Stimulated activated CD8-positive, alpha-beta memory T cell treated with anti-CD3 and anti-CD28 coated beads, Interleukin-7, amount 100 ng/mL, for 4 hours (primary cell): ENCODE results near the gene ZNRF2.
A peak's percentile ranks its signal among the peaks of the same experiment; 100 is the strongest.
"Not testable (repeated sequence)": the region's sequence is repeated elsewhere in the genome, so short reads cannot be mapped to it uniquely, and the experiment has no call there.

ENCODE experiments used
- DNase-seq, 2 donors: peaks; one replicate each; pipeline ENCODE4 v3.0.0-alpha.2; 2020; ENCODE audit warnings: low read depth in 2 of 2

The ZNRF2 gene

DNA sequence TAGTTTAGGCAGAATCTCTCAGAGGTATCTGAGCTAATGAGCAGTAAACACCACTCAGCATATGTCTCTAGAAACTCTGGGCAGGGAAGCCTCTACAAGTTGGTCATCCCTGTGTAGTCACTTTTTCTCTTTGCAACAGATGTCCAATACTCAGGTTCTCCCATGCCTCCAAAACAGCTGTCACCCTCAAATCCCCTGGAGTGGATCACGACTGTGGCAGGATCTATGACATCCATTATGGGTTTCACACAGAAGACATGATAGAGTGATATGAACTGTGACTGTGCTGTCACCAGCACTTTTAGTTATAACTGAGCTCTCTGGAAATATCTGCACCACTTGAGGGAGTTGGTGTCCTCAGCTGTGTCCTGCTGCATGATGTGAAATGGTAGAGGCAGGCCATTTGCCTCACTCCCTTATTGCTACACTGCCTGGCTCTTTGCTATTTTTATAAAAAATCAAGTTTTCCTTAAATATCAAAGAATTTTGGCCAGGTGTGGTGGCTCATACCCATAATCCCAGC is 24.1 kb upstream of the ZNRF2 start:
- DNase-seq = no peak

DNA sequence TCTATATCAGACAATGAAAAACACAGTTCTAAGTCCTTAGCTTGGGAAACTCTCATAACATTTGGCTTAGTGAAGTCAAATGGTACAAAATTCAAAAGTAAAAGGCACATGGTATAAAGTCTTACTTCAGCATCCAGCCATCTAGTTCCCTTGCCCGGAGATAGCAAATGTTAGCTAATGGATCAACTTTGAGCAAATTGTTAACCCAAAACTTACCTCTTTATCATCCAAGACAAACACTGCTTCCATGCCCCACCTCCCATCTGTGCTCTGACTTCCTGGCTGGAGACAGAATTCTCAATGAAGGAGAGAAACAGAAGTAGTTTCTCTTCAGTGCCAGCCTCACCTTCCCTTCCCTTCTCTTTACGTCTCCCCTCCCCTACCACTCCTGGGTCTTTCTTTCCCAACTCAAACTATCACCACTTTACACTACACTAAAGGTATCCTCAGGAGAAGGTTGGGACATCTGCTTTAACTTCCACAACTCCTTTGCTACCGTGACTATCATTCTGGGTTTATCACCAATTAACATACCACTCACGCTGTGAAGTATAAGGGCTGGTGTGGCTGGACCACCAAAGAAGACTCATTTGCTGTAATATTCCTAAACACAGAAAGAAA is 21.2 kb upstream of the ZNRF2 start:
- no peak for DNase-seq

DNA sequence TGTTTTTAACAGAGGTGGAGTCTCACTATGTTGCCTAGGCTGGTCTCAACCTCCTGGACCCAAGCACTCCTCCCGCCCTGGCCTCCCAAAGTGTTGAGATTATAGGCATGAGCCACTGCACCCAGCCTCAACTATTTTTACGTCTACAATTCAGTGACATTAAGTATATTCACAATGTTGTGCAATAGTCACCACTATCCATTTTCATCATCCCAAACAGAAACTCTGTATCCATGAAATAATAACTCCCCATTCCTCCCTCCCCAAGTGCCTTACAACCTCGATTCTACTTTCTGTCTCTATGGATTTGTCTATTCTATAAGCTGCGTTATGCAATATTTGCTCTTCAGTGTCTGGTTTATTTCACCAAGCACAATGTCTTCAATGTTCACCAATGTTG is 20.3 kb upstream of the ZNRF2 start:
- DNase-seq = no peak

DNA sequence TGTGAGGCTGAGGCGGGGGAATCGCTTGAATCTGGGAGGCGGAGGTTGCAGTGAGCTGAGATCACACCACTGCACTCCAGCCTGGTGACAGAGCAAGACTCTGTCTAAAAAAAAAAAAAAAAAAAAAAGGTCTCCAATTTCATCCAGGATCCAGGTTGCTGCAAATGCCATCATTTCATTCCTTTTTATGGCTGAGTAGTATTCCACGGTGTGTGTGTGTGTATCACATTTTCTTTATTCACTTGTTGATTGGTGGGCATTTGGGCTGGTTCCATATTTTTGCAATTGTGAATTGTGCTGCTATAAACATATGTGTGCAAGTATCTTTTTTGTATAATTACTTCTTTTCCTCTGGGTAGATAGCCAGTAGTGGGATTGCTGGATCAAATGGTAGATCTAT is 19.2 kb upstream of the ZNRF2 start:
- DNase-seq = not testable (repeated sequence)

DNA sequence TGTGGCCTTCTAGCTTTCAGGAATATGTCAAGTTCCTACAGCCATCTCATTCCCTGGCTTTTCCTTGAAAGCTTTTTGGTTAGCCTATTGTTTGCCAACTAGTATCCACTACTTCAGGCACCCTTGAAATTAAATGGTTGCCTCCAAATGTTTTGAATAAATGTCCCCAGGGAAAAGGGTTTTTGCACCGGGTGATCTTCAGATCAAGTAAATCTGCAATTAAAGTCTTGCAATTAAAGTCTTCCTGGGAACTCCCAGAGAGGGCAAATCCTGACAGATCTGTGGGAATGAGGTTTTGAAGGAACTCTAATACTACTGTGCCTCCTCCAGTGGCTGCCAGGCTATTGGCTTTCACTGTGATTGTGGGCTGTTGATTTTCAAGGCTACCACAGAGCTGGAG is 17.7 kb upstream of the ZNRF2 start:
- DNase-seq = no peak

DNA sequence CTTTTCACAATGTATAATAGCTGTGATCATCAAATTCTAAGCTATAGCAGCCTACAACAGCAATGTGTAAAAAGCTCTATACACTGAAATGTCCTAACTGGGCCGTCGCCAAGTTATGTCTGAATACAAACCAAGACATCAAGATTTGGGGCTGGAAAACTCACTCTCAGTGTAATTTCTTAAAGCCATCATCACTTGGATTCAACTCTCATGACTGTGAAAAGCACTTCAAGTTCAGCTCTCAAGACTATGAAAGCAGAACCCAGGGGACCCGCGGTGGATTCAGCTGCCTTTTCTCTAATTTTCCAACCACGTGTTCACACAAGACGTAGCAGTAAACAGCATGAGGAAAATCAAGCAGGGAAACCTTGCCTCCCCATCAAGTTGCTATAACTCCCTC is 15.8 kb upstream of the ZNRF2 start:
- no peak for DNase-seq

DNA sequence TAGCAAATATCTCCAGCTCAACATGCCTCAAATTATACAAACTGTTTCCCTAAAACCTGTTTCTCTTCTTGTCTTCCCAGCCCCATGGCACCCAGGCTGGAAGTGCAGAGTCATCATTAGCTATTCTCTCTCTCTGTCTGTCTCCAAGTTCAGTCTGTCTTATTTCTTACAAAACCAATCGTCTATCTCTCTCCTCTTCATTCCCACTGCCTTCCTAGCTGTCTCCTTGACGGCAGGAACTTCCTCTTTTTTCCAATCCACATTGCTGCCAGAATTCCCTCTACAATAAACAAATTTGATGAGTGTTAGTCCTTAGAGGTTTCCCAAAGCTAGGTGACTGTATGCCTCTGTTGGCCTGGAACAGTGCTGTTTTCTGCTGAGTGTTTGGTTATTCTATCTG is 14.9 kb upstream of the ZNRF2 start:
- no peak for DNase-seq

DNA sequence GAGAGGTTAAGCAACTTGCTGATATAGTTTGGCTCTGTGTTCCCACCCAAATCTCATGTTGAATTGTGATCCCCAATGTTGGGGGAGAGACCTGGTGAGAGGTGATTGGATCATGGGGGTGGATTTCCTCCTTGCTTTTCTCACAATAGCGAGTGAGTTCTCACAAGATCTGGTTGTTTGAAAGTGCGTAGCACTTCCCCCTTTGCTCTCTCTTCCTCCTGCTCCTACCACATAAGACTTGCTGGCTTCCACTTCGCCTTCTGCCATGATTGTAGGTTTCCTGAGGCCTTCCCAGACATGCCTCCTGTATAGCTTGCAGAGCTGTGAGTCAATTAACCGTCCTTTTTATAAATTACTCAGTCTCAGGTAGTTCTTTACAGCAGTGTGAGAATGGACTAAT is 13.5 kb upstream of the ZNRF2 start:
- DNase-seq = no peak

DNA sequence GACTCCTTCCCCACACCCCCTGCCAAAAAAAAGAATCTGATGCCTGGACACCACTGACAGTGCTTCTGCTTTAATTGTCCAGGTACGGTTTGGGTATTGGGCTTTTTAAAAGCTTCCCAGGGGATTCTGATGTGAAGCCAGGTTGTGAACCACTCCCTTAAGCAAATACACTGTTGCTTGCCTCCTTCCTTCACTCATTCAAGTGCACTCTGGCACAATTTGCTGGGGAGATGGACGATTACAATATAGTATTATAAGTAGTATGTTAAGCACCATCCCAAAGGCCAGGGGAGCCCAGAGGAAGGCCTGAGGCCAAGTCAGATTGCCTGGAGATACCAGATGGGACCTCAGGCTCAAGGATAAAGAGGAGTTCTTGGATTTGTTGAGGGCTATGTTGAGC is 12.3 kb upstream of the ZNRF2 start:
- DNase-seq = no peak

DNA sequence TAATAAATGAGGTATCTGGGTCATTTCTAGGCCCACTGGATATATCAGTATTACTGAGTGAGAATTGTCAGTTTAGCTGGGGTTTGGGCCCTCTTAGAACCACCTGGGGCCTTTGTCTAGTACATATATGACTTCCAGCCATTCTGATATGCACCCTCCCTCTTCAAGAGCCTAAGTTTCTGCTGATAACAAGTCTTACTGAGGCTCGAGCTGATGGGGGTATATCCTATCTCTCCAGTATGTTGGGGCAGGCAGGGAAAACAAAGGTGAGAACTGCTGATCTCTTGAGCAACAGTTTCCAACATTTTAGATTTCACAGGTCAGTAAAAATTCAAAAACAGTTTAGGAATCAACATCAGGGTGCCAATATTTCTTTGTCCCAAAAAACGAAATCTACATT is 10.8 kb upstream of the ZNRF2 start:
- DNase-seq = no peak

DNA sequence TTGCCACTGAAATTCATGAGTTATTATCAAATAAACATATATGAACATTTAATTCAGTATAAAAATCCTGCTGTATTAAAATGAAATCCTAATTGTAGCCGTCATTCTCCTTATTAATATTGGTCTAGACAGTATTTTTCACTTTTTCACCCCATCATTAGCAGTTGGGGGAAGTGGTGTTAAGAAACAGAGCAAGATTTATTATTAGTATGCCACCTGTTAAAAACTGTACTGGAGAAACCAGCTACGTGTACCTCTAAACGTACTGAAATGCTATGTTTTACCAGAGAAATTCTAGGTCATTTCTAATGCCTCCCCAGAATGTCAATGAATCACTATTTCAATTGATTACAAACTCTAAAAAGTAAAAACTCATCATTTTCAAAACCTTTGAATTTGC is 9.8 kb upstream of the ZNRF2 start:
- DNase-seq = no peak

DNA sequence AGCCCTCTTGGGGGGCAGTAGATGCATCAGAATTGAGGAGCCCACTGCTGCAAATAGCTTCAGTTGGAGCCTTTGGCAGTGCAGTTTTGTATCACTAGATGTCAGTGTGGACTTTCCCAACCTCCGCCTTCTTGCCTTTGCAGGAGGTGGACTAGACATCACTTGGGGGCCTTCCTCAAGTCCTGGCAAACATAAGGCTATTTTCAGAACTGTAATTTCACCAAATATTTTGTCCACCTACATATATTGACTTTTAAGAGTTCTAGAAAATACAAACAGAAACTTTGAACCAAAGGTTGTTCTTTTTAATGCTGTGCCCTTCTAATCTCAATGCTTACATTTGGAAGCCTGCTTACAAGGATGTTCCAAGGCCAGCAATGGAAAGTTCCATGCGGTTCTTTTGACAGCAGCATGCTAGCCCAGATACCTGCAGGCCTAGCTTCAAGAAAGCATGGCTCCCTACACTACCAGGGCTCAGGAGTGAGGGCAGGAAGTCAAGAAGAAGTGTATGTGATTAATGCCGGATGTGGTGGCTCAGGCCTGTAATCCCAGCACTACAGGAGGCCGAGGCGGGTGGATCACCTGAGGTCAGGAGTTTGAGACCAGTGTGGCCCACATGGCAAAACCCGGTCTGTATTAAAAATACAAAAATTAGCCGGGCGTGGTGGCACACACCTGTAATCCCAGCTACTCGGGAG is 8.0 kb upstream of the ZNRF2 start:
- peak; percentile 8 to 25 for DNase-seq

DNA sequence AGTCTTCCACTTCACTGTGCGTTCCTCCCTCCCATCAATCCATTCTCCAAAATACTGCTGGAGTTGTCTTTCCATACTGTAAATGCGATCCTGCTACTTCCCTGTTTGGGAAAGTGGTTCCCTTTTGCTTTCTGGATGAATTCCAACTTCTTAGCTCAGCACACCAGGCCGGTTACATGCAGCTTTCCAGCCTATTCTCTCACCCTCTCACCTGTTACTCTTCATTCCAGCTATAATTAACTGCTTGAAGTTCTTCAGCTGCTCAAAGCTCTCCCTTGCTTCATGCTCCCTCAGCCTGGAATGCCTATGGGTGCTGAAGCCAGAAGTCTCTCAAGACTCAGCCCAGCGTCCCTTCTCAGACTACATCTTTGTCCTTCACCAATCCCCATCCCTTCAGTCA is 6.0 kb upstream of the ZNRF2 start:
- no peak for DNase-seq

DNA sequence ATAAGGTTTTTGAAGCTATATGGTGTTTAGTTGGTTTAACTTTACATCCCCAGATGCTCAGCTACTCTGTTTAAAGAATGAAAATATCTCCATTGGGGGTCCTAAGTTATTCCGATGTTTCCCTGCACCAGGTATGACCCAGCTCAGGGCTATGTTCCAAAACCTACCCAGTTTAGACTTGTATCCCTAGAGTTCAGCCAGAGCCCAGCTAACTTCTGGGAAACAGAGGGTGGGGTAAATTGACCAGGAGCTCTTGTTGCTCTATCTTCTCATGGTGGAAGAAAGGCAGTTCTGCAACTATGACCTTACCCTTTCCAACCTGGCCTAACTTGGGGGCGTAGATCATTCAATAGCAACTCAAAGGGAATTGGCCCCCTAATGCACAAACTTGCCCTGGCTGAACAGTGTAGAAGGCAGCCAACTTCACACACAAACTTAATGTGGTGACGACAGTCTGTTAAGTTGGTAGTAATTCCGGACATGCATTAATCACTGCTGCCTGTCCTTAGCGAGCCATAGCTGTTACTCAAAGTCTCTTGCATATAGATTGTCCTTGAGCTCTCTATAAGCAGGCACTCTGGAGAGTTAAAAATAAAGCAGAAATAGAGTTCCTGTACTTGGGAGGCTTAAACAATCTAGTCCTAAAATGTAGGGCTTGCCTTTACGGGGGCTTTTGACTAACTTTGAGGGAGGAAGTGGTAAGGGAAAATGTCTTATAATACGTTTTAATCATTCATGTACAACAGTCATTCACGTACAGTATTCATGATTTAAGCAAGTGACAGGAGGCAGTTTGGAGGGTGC is 5.3 kb upstream of the ZNRF2 start:
- DNase-seq = no peak

DNA sequence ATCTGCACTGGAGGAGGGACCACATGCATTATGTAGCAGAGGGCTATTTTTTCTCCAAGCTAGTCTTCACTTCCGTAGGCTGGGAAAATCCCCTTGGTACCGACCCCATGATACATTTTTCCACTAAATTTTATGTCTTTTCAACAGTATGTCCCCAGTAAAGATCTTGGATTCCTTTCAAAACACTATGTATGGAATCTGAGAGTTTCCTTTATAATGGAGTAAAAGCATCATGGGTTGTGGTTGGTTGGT is 4.8 kb upstream of the ZNRF2 start:
- no peak for DNase-seq

DNA sequence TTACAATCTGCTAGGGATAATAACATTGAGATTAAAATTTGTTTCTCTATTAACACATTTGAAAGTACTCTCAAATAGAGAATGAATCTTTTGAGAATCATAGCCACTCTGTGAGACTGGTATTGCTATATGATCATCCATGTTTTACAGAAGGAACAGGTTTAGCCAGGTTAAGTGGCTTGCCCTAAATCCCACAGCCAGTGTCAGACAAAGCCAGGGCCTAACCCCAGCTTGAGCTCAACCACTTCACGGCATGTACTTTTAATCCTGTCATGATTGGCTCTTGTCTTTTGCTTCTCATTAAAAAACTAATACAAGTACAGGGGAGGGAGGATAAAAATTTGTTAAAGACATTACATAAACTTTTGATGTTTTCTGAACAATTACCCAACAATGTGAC is 3.8 kb upstream of the ZNRF2 start:
- no peak for DNase-seq

DNA sequence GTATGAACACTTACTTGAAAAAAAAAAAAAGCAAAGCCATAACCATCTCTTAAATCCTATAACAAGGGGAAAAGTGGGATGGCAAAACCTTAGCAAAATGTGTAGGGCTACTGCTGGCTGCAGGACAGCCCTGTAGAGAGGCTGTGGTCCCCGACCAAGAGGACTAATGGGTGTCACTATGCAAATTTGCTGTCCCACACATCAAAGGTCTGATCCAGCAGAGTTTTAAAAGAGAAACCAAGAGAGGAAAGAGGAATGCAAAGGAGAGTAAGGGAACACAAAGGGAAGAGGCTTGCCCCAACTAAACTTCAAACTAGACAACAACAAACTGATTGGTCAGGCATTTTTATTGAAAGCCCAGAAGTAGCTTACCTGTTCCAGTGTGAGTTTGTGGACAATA is 3.1 kb upstream of the ZNRF2 start:
- DNase-seq = no peak

DNA sequence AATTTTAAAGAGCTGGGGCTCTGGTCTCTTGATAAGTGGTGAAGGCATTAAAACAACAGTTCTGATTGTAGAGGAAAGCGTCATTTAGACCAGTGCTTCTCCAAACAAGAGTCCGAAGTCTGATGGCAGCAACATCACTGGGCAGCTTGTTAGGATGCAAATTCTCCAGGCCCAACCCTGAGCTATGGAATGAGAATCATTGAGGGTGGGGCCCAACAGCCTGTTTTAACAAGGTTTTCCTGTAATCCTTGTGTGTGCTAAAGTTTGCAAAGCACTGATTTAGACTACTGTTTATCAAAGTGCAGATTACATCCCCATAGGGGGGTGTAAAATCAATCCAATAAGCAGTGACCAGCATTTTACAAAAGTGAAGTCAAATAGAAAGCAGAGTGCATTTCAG is 2.6 kb upstream of the ZNRF2 start:
- no peak for DNase-seq

DNA sequence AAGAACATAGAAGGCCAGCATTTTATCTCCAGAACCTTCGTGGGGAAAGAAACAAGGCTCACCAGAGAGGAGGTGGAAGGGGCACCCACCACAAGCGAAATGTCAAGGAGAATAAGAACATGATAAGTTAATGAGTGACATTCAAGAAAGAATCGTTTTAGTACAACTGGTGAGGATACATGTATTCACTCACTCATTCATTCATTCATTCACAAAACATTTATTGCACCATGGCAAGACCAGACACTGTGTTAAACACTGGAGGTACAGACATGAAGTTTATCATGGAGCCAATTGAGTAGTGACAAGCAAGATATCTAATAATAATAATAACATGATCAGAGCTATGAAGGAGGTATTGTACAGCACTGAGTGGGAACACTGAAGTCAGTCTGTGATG is 1.7 kb upstream of the ZNRF2 start:
- DNase-seq = no peak

DNA sequence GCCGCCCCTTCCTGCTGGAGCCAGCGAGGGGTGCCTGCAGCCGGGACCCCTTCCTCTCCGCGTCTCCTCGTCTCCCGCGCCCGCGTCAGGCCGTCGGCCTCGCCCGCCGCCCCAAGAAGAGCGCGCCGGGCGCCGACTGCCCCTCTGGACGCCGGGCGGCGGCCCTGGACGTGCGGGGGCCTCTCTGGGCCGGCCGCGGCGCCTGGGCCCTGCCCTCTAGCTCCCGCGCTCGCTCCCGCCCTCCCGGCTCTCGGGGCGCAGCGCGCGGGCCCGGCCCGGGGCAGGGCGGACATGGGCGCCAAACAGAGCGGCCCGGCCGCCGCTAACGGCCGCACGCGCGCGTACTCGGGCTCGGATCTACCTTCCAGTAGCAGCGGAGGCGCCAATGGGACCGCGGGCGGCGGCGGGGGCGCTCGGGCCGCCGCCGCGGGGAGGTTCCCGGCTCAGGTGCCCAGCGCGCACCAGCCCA is 704 bp downstream of the ZNRF2 start:
- DNase-seq = peak in 1 of 2 donors; percentile 47

DNA sequence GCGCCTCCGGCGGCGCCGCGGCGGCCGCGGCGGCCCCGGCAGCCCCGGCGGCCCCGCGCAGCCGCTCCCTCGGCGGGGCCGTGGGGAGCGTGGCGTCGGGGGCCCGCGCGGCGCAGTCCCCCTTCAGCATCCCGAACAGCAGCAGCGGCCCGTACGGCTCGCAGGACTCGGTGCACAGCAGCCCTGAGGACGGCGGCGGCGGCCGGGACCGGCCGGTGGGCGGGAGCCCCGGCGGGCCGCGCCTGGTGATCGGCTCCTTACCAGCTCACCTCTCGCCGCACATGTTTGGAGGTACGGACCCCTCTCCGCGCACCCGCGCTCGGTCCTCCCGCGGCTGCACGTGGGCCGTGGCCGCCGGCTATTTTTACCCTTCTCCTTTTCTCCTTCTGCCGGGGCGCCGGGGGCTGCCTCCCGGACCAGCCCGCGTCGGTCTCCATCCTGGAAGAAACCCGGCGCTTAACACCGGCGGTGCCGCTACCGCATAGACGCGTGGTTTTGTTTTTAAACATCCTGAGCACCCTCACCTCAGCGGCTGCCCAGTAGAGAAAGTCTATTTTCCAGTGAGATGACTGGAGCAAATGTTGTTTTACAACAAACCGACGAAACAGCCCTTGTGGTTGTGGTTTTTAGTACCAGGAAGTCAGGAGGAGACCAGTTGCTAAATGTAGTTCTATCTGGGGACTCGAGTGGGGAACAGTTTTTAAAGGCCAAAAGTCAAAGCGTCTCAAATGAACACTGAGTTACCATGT is 1.3 kb downstream of the ZNRF2 start:
- peak; percentile 33 to 34 for DNase-seq

DNA sequence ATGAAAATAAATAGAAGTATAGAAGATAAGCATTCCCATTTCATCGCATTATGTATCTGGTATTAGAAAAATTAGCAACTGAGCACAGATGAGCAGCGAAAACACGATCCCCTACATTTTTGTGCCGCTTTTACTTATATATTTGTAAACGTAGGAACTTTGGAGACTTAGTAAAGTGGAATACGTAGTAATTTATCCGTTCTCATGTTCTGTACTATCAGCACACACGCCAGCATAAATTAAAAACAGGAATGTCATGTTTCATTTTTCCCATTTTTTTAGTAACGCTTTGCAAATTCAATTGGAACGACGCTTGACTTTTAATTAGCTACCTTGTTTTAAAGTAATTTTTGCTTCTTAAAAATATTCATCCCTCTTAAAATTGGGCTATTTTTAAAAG is 2.4 kb downstream of the ZNRF2 start:
- DNase-seq = no peak
